ENCODE data around the gene RHOXF2.

The RHOXF2 gene

DNA sequence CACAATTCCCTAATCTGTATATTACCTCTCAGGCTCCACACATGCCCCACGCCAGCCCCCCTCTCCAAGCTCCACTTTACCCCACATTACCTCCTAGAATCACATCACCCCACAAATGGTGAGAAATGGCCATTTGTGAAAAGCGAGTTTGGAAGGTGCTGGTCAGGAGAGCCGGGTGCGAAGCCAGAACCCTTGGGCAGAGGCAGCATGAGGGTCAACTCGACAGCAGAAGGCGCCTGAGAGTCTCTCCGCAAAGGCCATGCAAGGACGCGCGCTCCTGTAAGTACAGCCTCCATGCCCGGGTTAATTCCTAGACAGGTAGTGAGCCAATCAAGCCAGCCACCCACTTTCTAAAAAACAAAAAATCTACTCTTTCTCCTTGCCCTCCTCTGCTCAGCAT, 42.4 kb downstream of the RHOXF2 start:
- Histone ChIP-seq H3K9me3 (no peaks in the 10 kb centered on the region), H3K27ac (no peak overlapping the region), H3K27me3 (no peaks in the 10 kb centered on the region), H3K4me1 (ENCODE audit: control insufficient read depth in 1 of 2, insufficient read depth in 1 of 2, low read depth in 1 of 2, low read length in 1 of 2) (peaks cover 3 to 4% of the 10 kb centered on the region in 2 experiments), H3K4me3 (ENCODE audit: low read depth in 1 of 2, low read length in 1 of 2) (no peak overlapping the region), H3K36me3 (no peaks in the 10 kb centered on the region)
- TF ChIP-seq, protein P1, sequence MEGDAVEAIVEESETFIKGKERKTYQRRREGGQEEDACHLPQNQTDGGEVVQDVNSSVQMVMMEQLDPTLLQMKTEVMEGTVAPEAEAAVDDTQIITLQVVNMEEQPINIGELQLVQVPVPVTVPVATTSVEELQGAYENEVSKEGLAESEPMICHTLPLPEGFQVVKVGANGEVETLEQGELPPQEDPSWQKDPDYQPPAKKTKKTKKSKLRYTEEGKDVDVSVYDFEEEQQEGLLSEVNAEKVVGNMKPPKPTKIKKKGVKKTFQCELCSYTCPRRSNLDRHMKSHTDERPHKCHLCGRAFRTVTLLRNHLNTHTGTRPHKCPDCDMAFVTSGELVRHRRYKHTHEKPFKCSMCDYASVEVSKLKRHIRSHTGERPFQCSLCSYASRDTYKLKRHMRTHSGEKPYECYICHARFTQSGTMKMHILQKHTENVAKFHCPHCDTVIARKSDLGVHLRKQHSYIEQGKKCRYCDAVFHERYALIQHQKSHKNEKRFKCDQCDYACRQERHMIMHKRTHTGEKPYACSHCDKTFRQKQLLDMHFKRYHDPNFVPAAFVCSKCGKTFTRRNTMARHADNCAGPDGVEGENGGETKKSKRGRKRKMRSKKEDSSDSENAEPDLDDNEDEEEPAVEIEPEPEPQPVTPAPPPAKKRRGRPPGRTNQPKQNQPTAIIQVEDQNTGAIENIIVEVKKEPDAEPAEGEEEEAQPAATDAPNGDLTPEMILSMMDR (IDR thresholded peaks at IDR 0.05) = no peak

DNA sequence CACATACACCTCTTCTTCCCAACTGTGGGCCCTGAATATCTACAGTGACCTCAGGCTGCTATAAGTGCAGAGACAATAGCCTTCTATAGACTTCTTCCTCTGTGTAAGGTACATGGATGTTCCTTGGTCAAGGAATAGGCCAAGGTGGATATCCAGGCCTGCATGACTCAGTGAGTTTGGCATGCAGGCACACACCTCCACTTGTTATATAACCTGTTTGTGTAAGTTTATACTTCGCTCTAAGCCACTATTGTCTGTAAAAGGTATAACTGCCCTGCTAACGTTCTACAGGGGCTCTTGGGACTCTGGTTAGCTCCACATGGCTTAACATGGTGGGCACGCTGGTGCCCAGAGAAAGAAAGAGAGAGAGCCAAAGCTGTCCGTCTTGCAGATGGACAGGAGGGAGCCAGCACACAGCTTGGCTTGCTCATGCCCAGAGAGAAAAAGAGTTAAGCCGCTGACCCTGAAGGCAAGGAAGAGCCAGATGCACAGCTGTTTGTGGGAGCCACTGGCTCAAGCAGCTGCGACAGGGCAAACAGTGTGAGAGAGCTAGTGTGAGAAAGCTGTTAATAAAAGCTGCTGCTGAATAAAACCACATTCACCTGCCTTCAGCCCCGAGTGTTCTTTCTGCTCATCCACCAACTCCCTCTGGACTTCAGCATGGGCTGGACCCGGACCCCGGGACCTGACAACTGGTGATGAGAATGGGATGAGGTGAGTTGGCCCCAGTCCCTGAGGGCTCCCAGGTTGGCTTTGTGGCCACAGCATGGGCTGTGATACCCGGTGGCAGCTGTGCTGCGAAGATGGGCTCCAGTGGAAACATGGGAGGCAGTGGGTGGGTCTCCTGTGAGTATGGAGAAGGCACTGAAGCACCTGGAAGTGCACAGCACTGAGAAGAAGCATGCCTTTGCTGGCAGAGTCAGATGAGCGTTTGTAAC, 47.7 kb downstream of the RHOXF2 start:
- TF ChIP-seq, protein P1 (IDR thresholded peaks at IDR 0.05) = no peak
- Histone ChIP-seq H3K9me3 (no peaks in the 10 kb centered on the region), H3K4me3 (ENCODE audit: low read depth in 1 of 2, low read length in 1 of 2) (no peak overlapping the region), H3K4me1 (ENCODE audit: control insufficient read depth in 1 of 2, insufficient read depth in 1 of 2, low read depth in 1 of 2, low read length in 1 of 2) (no peaks in the 10 kb centered on the region), H3K36me3 (no peaks in the 10 kb centered on the region), H3K27ac (no peak overlapping the region), H3K27me3 (no peaks in the 10 kb centered on the region)

DNA sequence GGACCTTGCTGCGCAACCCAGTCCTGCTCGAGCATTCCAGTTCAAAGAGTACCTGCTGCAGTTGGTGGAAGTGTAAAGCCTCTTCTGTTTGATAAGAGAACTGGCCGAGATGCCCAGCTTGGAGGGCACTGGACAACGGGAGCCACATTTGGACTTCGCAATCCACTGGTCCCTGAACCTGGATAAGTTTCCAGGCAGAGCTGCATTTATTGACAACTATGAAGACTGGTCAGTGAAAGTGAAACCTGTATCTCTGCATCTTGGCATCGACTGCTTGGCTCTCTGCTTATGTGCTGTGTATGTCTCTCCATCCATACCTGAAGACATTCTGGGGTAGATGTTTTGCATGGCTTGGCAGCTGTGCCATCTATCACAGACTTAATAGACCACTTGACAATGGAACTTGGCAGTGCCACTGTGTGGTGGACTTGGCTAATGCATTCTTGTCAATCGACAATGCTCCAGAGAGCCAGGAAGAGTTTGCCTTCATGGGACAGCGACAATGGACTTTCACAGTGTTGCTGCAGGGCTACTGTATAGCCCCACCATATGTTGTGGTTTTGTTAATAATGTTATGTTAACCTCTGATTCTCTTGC, 48.7 kb downstream of the RHOXF2 start:
- Histone ChIP-seq H3K4me3 (ENCODE audit: low read depth in 1 of 2, low read length in 1 of 2) (no peak overlapping the region), H3K27ac (no peak overlapping the region), H3K4me1 (ENCODE audit: control insufficient read depth in 1 of 2, insufficient read depth in 1 of 2, low read depth in 1 of 2, low read length in 1 of 2) (no peaks in the 10 kb centered on the region), H3K9me3 (no peaks in the 10 kb centered on the region), H3K27me3 (no peaks in the 10 kb centered on the region), H3K36me3 (no peaks in the 10 kb centered on the region)
- TF ChIP-seq, protein P1 (IDR thresholded peaks at IDR 0.05) = no peak

DNA sequence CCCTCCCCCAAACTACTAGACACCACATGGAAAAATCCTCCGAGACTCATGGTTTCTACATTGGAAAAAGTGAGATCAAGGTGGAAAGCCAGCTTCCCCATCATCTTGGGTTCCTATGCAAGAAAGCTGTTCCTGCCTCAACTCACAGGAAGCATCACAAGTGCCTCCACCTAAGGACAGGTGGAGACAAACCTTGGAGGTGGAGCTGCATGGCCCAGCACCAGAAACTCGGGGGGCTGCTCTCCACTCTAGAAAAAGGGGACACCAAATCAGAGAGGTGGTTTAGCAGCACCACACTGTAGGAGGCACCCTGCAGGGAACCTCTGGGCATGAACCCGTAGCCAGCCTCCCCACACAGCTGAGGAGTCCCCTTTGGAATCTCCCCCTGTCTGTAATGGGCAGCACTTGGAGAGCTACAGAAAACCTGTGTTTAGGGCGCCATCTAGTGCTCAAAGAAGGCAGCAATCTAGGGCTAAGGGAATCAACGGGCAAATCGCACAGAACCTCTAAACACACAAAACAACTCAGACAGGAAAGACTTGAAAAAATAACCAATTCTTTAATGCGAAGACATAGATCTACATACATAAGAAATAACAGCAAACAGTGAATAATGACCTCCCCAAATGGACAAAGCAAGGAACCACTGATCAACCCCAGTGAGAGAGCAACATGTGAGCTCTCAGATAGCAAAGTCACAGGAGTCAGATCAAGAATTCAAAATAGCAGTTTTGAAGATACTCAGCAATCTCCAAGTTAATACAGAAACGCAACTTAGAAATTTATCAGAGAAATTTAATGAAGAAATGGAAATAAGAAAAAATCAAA, 55.2 kb downstream of the RHOXF2 start:
- Histone ChIP-seq H3K4me3 (ENCODE audit: low read depth in 1 of 2, low read length in 1 of 2) (no peak overlapping the region), H3K4me1 (ENCODE audit: control insufficient read depth in 1 of 2, insufficient read depth in 1 of 2, low read depth in 1 of 2, low read length in 1 of 2) (no peaks in the 10 kb centered on the region), H3K27ac (no peak overlapping the region), H3K27me3 (no peaks in the 10 kb centered on the region), H3K36me3 (no peaks in the 10 kb centered on the region), H3K9me3 (no peaks in the 10 kb centered on the region)
- TF ChIP-seq, protein P1 (IDR thresholded peaks at IDR 0.05) = peak; percentile 44

Data from neutrophil (primary cell).